H9 (cell line): ENCODE data around the gene AGT. TPM values are rescaled to one million over a fixed set of nuclear protein-coding genes. Genes with fewer than 3 reads are reported as not detected.

Experiments
- DNase-seq: peaks from one replicate; pipeline ENCODE4 v3.0.0-alpha.2; 2017
- H2AFZ ChIP-seq: one replicate; pipeline ENCODE4 v1.6.1; 2013; ENCODE audit warnings: mild to moderate bottlenecking, low read length, control low read depth, moderate library complexity
- H2AK5ac ChIP-seq: 2 replicates; pipeline ENCODE4 v1.6.1; 2013; ENCODE audit warnings: low read length, control low read depth, mixed read lengths; ENCODE audit not compliant: insufficient read length
- H2BK120ac ChIP-seq: one replicate; pipeline ENCODE4 v1.6.1; 2013; ENCODE audit warnings: low read depth, mild to moderate bottlenecking, low read length, control low read depth, inconsistent platforms; ENCODE audit not compliant: poor library complexity, severe bottlenecking
- H2BK12ac ChIP-seq: 2 replicates; pipeline ENCODE4 v1.6.1; 2013; ENCODE audit warnings: low read length, control low read depth, mixed read lengths, low read depth; ENCODE audit not compliant: insufficient read length
- H2BK15ac ChIP-seq: 2 replicates; pipeline ENCODE4 v1.6.1; 2013; ENCODE audit warnings: low read depth, low read length, control low read depth
- H2BK20ac ChIP-seq: one replicate; pipeline ENCODE4 v1.6.1; 2013; ENCODE audit warnings: low read depth, mild to moderate bottlenecking, low read length, control low read depth, inconsistent platforms; ENCODE audit not compliant: poor library complexity, severe bottlenecking
- H2BK5ac ChIP-seq: 2 replicates; pipeline ENCODE4 v1.6.1; 2013; ENCODE audit warnings: low read length, control low read depth, mixed read lengths; ENCODE audit not compliant: insufficient read length
- H3K14ac ChIP-seq: 2 replicates; pipeline ENCODE4 v1.6.1; 2013; ENCODE audit warnings: low read length, control low read depth; ENCODE audit not compliant: insufficient read depth
- H3K18ac ChIP-seq: 2 replicates; pipeline ENCODE4 v1.6.1; 2013; ENCODE audit warnings: low read depth, mild to moderate bottlenecking, mixed read lengths, low read length, control low read depth; ENCODE audit not compliant: insufficient read length
- H3K23ac ChIP-seq: 2 replicates; pipeline ENCODE4 v1.6.1; 2013; ENCODE audit warnings: low read length, control low read depth, mixed read lengths, low read depth; ENCODE audit not compliant: insufficient read length
- H3K23me2 ChIP-seq: 2 replicates; pipeline ENCODE4 v1.6.1; 2013; ENCODE audit warnings: low read depth, mild to moderate bottlenecking, mixed read lengths, low read length, control low read depth; ENCODE audit not compliant: insufficient read length, poor library complexity, severe bottlenecking
- H3K27ac ChIP-seq: 2 replicates; pipeline ENCODE4 v1.5.1; 2013; ENCODE audit warnings: low read length, control low read depth, mixed read lengths, low read depth; ENCODE audit not compliant: insufficient read length
- H3K27me3 ChIP-seq: 2 replicates; pipeline ENCODE4 v1.6.1; 2013; ENCODE audit warnings: low read length, control low read depth, inconsistent platforms; ENCODE audit not compliant: insufficient read depth
- H3K4ac ChIP-seq: 2 replicates; pipeline ENCODE4 v1.6.1; 2013; ENCODE audit warnings: low read depth, mild to moderate bottlenecking, control low read depth, inconsistent platforms, low read length, moderate library complexity
- H3K4me1 ChIP-seq: 2 replicates; pipeline ENCODE4 v1.6.1; 2013; ENCODE audit warnings: low read length, control low read depth, inconsistent platforms; ENCODE audit not compliant: insufficient read depth
- H3K4me2 ChIP-seq: 2 replicates; pipeline ENCODE4 v1.6.1; 2013; ENCODE audit warnings: low read length, control low read depth, mixed read lengths; ENCODE audit not compliant: insufficient read length, insufficient read depth
- H3K56ac ChIP-seq: 2 replicates; pipeline ENCODE4 v1.6.1; 2013; ENCODE audit warnings: low read depth, mild to moderate bottlenecking, mixed read lengths, low read length, control low read depth; ENCODE audit not compliant: insufficient read length
- H3K79me1 ChIP-seq: 2 replicates; pipeline ENCODE4 v1.6.1; 2013; ENCODE audit warnings: low read depth, mild to moderate bottlenecking, moderate library complexity, low read length, control low read depth, inconsistent platforms; ENCODE audit not compliant: insufficient read depth, poor library complexity, severe bottlenecking
- H3K79me2 ChIP-seq: 2 replicates; pipeline ENCODE4 v1.6.1; 2013; ENCODE audit warnings: low read length, control low read depth, inconsistent platforms; ENCODE audit not compliant: insufficient read depth
- H3K9ac ChIP-seq: 2 replicates; pipeline ENCODE4 v1.6.1; 2013; ENCODE audit warnings: low read length, control low read depth, mixed read lengths; ENCODE audit not compliant: insufficient read length; ENCODE audit errors: extremely low read depth
- H3K9me3 ChIP-seq: one replicate; pipeline ENCODE4 v1.6.1; 2013; ENCODE audit warnings: low read depth, low read length, inconsistent platforms; ENCODE audit not compliant: control insufficient read depth
- H3T11ph ChIP-seq: one replicate; pipeline ENCODE4 v1.6.1; 2013; ENCODE audit warnings: mild to moderate bottlenecking, low read length, control low read depth, inconsistent platforms
- H4K20me1 ChIP-seq: one replicate; pipeline ENCODE4 v1.6.1; 2013; ENCODE audit not compliant: control insufficient read depth, insufficient read length, insufficient read depth
- H4K5ac ChIP-seq: 2 replicates; pipeline ENCODE4 v1.6.1; 2013; ENCODE audit warnings: low read depth, mild to moderate bottlenecking, mixed read lengths, low read length, control low read depth; ENCODE audit not compliant: insufficient read length
- H4K8ac ChIP-seq: replicated peaks from 2 replicates; pipeline ENCODE4 v1.6.1; 2013; ENCODE audit warnings: low read length, control low read depth, mixed read lengths, low read depth; ENCODE audit not compliant: insufficient read length
- H4K91ac ChIP-seq: 2 replicates; pipeline ENCODE4 v1.6.1; 2013; ENCODE audit warnings: low read depth, mild to moderate bottlenecking, moderate library complexity, mixed read lengths, low read length, control low read depth; ENCODE audit not compliant: insufficient read length
- H3K27ac Mint-ChIP-seq, 3 experiments: 2 replicates in 2 of 3; 3 replicates in 1 of 3; pipeline ENCODE4 v1.8.0; 2020 to 2021; ENCODE audit warnings: mixed read lengths in 3 of 3, mild to moderate bottlenecking in 1 of 3, moderate library complexity in 1 of 3
- H3K27me3 Mint-ChIP-seq: 2 replicates; pipeline ENCODE4 v1.8.0; 2021; ENCODE audit warnings: low read depth, mild to moderate bottlenecking, moderate library complexity, mixed read lengths
- H3K36me3 Mint-ChIP-seq, 3 experiments: 2 replicates in 2 of 3; 3 replicates in 1 of 3; pipeline ENCODE4 v1.8.0; 2020 to 2021; ENCODE audit warnings: low read depth in 3 of 3, mixed read lengths in 3 of 3; ENCODE audit not compliant: insufficient read depth in 1 of 3
- H3K4me1 Mint-ChIP-seq, 2 experiments: 2 replicates each; pipeline ENCODE4 v1.8.0; 2020; ENCODE audit warnings: mixed read lengths in 2 of 2
- H3K4me3 Mint-ChIP-seq, 2 experiments: 2 replicates in 1 of 2; 3 replicates in 1 of 2; pipeline ENCODE4 v1.8.0; 2020 to 2021; ENCODE audit warnings: mild to moderate bottlenecking in 2 of 2, mixed read lengths in 2 of 2, moderate library complexity in 1 of 2
- H3K9me3 Mint-ChIP-seq, 2 experiments: 2 replicates in 1 of 2; 3 replicates in 1 of 2; pipeline ENCODE4 v1.8.0; 2020; ENCODE audit warnings: mild to moderate bottlenecking in 2 of 2, mixed read lengths in 2 of 2, moderate library complexity in 1 of 2
- CTCF ChIP-seq: fragments of 200-600 bp; sonication (generic); conservative IDR thresholded peaks from 3 replicates; pipeline ENCODE4 v1.8.0; 2021; ENCODE audit warnings: antibody characterized with exemption, mild to moderate bottlenecking
- WGBS: extraction: QIAGEN DNeasy Blood & Tissue Kit; methylation state at CpG from one replicate; pipeline ENCODE4 v1.1.7; 2013; ENCODE audit warnings: missing lambda C conversion rate, low lambda C conversion rate, mixed read lengths; ENCODE audit not compliant: insufficient read length; ENCODE audit errors: extremely low coverage; 5-methylcytosine and 5-hydroxymethylcytosine counted together
- total RNA-seq: library from RNA; stranded (reverse); gene quantifications from 2 replicates; pipeline ENCODE4 v1.2.1, GENCODE V29; 2021

AGT gene
- total RNA-seq, 1 experiment from 2014 or later: not detected

GRCh38 chr1:230754796-230755195, 40.9 kb upstream of the AGT start:
- H3K14ac ChIP-seq: no peak overlapping the region
- no peaks in the 10 kb centered on the region for H3K9me3 Mint-ChIP-seq
- no peaks in the 10 kb centered on the region for H3K27me3 ChIP-seq
- no peak overlapping the region for H3K27ac Mint-ChIP-seq
- no peak overlapping the region for H3K27ac ChIP-seq
- no peaks in the 10 kb centered on the region for H3K23me2 ChIP-seq
- H4K5ac ChIP-seq: no peak overlapping the region
- H4K8ac ChIP-seq: no peak overlapping the region
- H3K27me3 Mint-ChIP-seq: peaks cover 18% of the 10 kb centered on the region
- no peaks in the 10 kb centered on the region for H4K20me1 ChIP-seq
- H2BK15ac ChIP-seq: no peak overlapping the region
- WGBS: no CpG with 5 or more reads among the region's 3 CpGs
- peaks cover 36 to 41% of the 10 kb centered on the region in 2 experiments for H3K4me1 Mint-ChIP-seq
- H2BK12ac ChIP-seq: no peak overlapping the region
- no peak overlapping the region for H3T11ph ChIP-seq
- H3K23ac ChIP-seq: no peak overlapping the region
- no peaks in the 10 kb centered on the region; a peak in 1 of 7 replicates for H3K36me3 Mint-ChIP-seq
- no peak overlapping the region for H3K56ac ChIP-seq
- H3K9ac ChIP-seq: no peak overlapping the region
- no peak overlapping the region for H3K4me3 Mint-ChIP-seq
- no peak overlapping the region for H3K4me2 ChIP-seq
- no peak overlapping the region for H2AFZ ChIP-seq
- no peaks in the 10 kb centered on the region for H3K79me1 ChIP-seq
- no peak overlapping the region for H4K91ac ChIP-seq
- TF ChIP-seq CTCF: no peak
- H3K18ac ChIP-seq: no peak overlapping the region
- peaks cover 4% of the 10 kb centered on the region; the same call in 1 of the 2 replicates for H3K4me1 ChIP-seq
- no peak overlapping the region for H2BK20ac ChIP-seq
- no peak overlapping the region for H2BK120ac ChIP-seq
- no peak overlapping the region for H3K4ac ChIP-seq
- DNase-seq: no peak
- no peaks in the 10 kb centered on the region for H3K79me2 ChIP-seq
- no peak overlapping the region for H2AK5ac ChIP-seq
- H2BK5ac ChIP-seq: no peak overlapping the region
- no peaks in the 10 kb centered on the region for H3K9me3 ChIP-seq
